Mesodermal cell (in vitro differentiated cells): ENCODE results near the gene ESF1.

Source experiments
- H3K27ac ChIP-seq: 2 replicates; pipeline ENCODE4 v1.7.0; 2013; ENCODE audit warnings: mild to moderate bottlenecking, low read depth, low read length, moderate library complexity; ENCODE audit not compliant: severe bottlenecking
- H3K36me3 ChIP-seq: 2 replicates; pipeline ENCODE4 v1.7.1; 2013; ENCODE audit warnings: mild to moderate bottlenecking, low read length, moderate library complexity; ENCODE audit not compliant: control insufficient read depth, insufficient read depth
- H3K4me1 ChIP-seq: one replicate; pipeline ENCODE4 v1.7.1; 2013; ENCODE audit warnings: mild to moderate bottlenecking, low read length; ENCODE audit not compliant: insufficient read depth, control insufficient read depth, poor library complexity, severe bottlenecking
- H3K4me3 ChIP-seq: 2 replicates; pipeline ENCODE4 v1.7.0; 2013; ENCODE audit warnings: low read length, control low read depth, mild to moderate bottlenecking; ENCODE audit not compliant: insufficient read depth, poor library complexity, severe bottlenecking; ENCODE audit errors: extremely low read depth
- H3K9me3 ChIP-seq: 2 replicates; pipeline ENCODE4 v1.7.1; 2013; ENCODE audit warnings: mild to moderate bottlenecking, low read length, moderate library complexity; ENCODE audit not compliant: control insufficient read depth
- WGBS, 2 experiments: methylation state at CpG; one replicate each; pipeline ENCODE4 v1.1.5; 2013; ENCODE audit warnings: missing lambda C conversion rate in 2 of 2; ENCODE audit not compliant: insufficient coverage in 2 of 2; 5-methylcytosine and 5-hydroxymethylcytosine counted together

Gene ESF1

GRCh38 chr20:13701486-13701885, 83.2 kb downstream of the ESF1 start:
- Histone ChIP-seq H3K36me3 (no peaks in the 10 kb centered on the region), H3K27ac (no peak overlapping the region), H3K9me3 (no peaks in the 10 kb centered on the region), H3K4me1 (no peaks in the 10 kb centered on the region), H3K4me3 (no peak overlapping the region)

DNA sequence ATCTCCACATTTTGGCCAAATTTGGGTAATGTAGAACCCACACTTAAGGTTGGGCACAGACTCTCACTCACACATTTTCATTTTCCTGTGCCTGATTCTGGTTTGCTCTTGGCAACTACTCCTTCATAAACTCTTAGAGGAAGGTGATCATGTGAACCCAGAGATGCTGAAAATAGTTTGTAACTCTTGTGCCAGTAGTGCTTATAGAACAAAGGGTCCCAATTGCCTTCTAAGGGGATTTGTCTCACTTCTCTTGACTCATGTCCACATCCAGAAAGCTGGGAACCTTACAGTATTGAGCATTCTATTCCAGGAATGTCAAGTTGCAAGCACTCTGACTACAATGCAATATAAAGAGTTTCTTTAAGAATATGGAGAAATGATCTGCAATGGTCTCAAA, 84.0 kb downstream of the ESF1 start:
- no peaks in the 10 kb centered on the region for H3K9me3 ChIP-seq
- no peaks in the 10 kb centered on the region for H3K4me1 ChIP-seq
- H3K36me3 ChIP-seq, result no peaks in the 10 kb centered on the region
- H3K4me3 ChIP-seq, result no peak overlapping the region
- no peak overlapping the region for H3K27ac ChIP-seq

GRCh38 chr20:13694420-13695150, 90.1 kb downstream of the ESF1 start:
- H3K4me1 ChIP-seq, result no peaks in the 10 kb centered on the region
- WGBS, 2 experiments, result 98 to 100% methylated on average over 3 to 7 of the region's 8 CpGs
- no peaks in the 10 kb centered on the region for H3K36me3 ChIP-seq
- no peak overlapping the region for H3K27ac ChIP-seq
- H3K9me3 ChIP-seq, result no peaks in the 10 kb centered on the region
- no peak overlapping the region for H3K4me3 ChIP-seq

DNA sequence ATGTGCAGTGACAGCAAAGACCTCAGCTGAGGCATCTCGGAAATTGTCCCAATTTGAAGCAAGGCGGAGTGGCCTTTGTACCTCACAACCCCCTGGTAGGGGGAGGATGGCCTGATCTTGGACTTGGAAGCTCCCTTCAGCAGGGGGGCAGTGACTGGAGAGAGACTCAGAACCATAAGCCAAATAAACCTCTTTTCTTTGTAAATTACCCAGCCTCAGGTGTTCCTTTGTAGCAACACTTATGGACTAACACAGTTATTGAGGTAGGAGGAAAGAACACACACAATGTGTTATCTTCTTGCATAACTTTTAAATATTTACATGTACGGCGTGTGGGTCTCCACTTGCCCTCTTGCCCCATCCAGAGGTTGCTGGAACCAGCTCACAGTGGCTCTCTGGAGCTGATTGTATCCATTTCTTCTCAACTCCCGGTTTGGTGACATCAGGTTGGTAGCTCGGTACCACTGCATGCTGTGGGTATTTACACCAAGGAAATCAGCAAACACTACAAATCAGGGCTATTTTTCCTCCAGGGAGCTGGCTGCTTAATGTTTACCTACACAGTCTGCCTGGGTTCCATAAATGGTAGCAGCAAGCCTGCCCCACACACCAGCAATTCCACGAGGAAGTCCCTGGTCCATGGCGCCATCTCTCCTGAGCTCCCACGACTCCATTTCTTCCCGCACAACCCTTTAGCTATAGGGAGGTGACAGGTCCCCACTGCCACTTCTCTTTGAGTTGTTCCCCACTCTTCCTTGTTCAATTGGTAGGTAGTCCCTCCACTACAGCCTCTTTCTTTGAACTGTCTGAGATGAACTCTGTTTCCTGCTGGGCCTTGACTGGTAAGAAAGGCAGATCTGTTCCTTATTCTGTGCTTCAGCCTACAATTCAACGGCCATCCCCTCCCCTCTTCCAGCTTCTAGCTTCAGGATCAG, 91.7 kb downstream of the ESF1 start:
- H3K4me3 ChIP-seq, result no peak overlapping the region
- 95 to 97% methylated on average over 8 of the region's 11 CpGs for WGBS, 2 experiments
- no peaks in the 10 kb centered on the region for H3K36me3 ChIP-seq
- H3K27ac ChIP-seq, result no peak overlapping the region
- no peaks in the 10 kb centered on the region for H3K4me1 ChIP-seq
- no peaks in the 10 kb centered on the region for H3K9me3 ChIP-seq

GRCh38 chr20:13690943-13691342, 93.8 kb downstream of the ESF1 start:
- WGBS, 2 experiments, result 85% methylated on average over 1 of the region's 1 CpG; no CpG with 5 or more reads in 1 of the 2 experiments
- no peaks in the 10 kb centered on the region for H3K4me1 ChIP-seq

GRCh38 chr20:13687815-13688214, 96.9 kb downstream of the ESF1 start:
- H3K9me3 ChIP-seq, result no peaks in the 10 kb centered on the region
- H3K36me3 ChIP-seq, result no peaks in the 10 kb centered on the region
- WGBS, 2 experiments, result 93 to 100% methylated on average over 2 to 3 of the region's 3 CpGs
- H3K27ac ChIP-seq, result no peak overlapping the region
- no peak overlapping the region for H3K4me3 ChIP-seq
- no peaks in the 10 kb centered on the region for H3K4me1 ChIP-seq

More at GRCh38 chr20:13690943-13691342, 93.8 kb downstream of the ESF1 start:
- Histone ChIP-seq H3K36me3 (no peaks in the 10 kb centered on the region), H3K4me3 (no peak overlapping the region), H3K27ac (no peak overlapping the region), H3K9me3 (no peaks in the 10 kb centered on the region)

DNA sequence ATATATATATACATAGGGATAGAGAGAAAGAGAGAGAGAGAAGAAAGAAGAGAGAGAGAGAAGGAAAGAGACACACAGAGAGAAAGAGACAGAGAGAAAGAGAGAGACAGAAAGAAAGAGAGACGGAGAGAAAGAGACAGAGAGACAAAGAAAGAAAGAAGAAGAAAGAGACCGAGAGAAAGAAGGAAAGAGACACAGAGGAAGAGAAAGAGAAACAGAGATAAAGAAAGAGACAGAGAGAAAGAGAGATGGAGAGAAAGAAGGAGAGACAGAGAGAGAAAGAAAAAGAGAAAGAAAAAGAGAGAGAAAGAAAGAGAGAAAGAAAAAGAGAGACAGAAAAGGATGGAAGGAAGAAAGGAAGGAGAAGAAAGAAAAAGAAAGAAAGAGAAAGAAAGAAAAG, 99.1 kb downstream of the ESF1 start:
- Histone ChIP-seq H3K9me3 (no peaks in the 10 kb centered on the region), H3K36me3 (no peaks in the 10 kb centered on the region), H3K4me1 (no peaks in the 10 kb centered on the region), H3K27ac (no peak overlapping the region), H3K4me3 (no peak overlapping the region)
- 82 to 89% methylated on average over 2 of the region's 2 CpGs for WGBS, 2 experiments

GRCh38 chr20:13684566-13685222, 100.0 kb downstream of the ESF1 start:
- Histone ChIP-seq H3K4me1 (no peaks in the 10 kb centered on the region), H3K27ac (no peak overlapping the region), H3K9me3 (no peaks in the 10 kb centered on the region), H3K36me3 (no peaks in the 10 kb centered on the region), H3K4me3 (no peak overlapping the region)
- 89 to 92% methylated on average over 5 of the region's 5 CpGs for WGBS, 2 experiments

- Histone ChIP-seq H3K4me1 (no peaks in the 10 kb centered on the region), H3K36me3 (no peaks in the 10 kb centered on the region), H3K9me3 (no peaks in the 10 kb centered on the region), H3K27ac (no peak overlapping the region), H3K4me3 (no peak overlapping the region)
- 44 to 100% methylated on average over 1 of the region's 1 CpG for whole genome bisulfite sequencing, 2 experiments
Measured at GRCh38 chr20:13683833-13684232, 100.9 kb downstream of the ESF1 start.

DNA sequence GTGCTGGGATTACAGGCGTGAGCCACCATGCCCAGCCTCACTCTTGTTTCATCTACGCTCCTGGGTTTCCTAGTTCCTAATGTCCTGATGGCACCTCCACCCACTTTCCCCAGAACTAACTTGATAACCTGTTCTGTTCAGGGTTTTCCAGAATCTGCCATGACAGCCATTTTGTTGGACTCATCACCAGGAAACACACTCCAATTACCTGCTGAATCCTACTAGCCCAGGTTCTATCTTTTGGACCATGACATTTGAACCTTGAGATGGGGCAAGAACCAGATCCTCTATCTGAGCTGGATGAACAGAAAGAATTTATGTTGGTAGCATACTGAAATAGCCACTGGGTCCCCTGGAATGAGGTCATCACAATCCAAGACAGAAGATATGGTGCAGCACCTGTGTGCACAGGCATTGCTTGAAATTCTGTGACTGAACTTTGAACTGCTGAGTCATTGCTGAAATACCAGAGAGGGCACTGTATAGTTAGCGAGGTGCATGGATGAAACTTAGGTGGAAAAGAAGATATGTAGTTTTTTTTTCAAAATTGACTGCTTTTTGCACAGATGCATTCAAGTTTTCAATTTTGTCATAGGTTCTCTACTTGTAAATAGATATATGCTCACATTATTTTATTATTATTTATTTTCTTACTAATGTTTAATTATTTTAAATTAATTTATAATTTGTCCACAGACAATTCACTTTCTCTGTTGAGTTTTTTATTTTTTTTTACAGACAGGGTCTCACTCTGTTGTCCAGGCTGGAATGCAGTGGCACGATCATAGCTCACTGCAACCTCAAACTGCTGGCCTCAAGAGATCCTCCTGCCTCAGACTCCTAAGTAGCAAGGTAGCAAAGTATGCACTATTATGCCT, 103.2 kb downstream of the ESF1 start:
- Histone ChIP-seq H3K4me1 (no peaks in the 10 kb centered on the region), H3K4me3 (no peak overlapping the region), H3K27ac (no peak overlapping the region), H3K36me3 (no peaks in the 10 kb centered on the region), H3K9me3 (no peaks in the 10 kb centered on the region)
- WGBS, 2 experiments, result 94 to 96% methylated on average over 3 to 4 of the region's 4 CpGs
